ENCODE measurements around the gene SLC10A7.

The SLC10A7 gene

GRCh38 chr4:146247356-146247755, 274.4 kb downstream of the SLC10A7 start:
- no peak for DNase-seq

- DNase-seq, result no peak
These were observed 275.4 kb downstream of the SLC10A7 start for GRCh38 chr4:146246381-146246780.

- DNase-seq, result no peak
These were observed 275.9 kb downstream of the SLC10A7 start for GRCh38 chr4:146245850-146246249.

- no peak for DNase-seq
These were observed 276.5 kb downstream of the SLC10A7 start for GRCh38 chr4:146245246-146245645.

GRCh38 chr4:146244496-146244895, 277.2 kb downstream of the SLC10A7 start:
- DNase-seq, result no peak

GRCh38 chr4:146243883-146244277, 277.9 kb downstream of the SLC10A7 start:
- no peak for DNase-seq

- no peak for DNase-seq
These were observed 278.4 kb downstream of the SLC10A7 start for GRCh38 chr4:146243141-146243882.

- DNase-seq, result no peak
These were observed 283.6 kb downstream of the SLC10A7 start for GRCh38 chr4:146238107-146238506.

- no peak for DNase-seq
These were observed 284.6 kb downstream of the SLC10A7 start for GRCh38 chr4:146237092-146237491.

GRCh38 chr4:146236216-146236615, 285.5 kb downstream of the SLC10A7 start:
- DNase-seq, result no peak

- DNase-seq, result no peak
These were observed 286.0 kb downstream of the SLC10A7 start for GRCh38 chr4:146235654-146236177.

- no peak for DNase-seq
These were observed 289.5 kb downstream of the SLC10A7 start for GRCh38 chr4:146232131-146232722.

- DNase-seq, result no peak
These were observed 292.3 kb downstream of the SLC10A7 start for GRCh38 chr4:146229406-146229805.

- DNase-seq, result no peak
These were observed 297.3 kb downstream of the SLC10A7 start for GRCh38 chr4:146224326-146224966.

GRCh38 chr4:146222313-146222712, 299.4 kb downstream of the SLC10A7 start:
- no peak for DNase-seq

GRCh38 chr4:146214238-146214637, 307.5 kb downstream of the SLC10A7 start, which contains the start of gene REELD1:
Gene REELD1 (plus strand): TSS chr4:146214538. CDS start chr4:146216953, 2,415 bp downstream.
- DNase-seq, result no peak

GRCh38 chr4:146212781-146213180, 309.0 kb downstream of the SLC10A7 start:
- DNase-seq, result no peak

- DNase-seq, result no peak
These were observed 310.3 kb downstream of the SLC10A7 start for GRCh38 chr4:146211440-146211839.

- DNase-seq, result no peak
These were observed 310.9 kb downstream of the SLC10A7 start for GRCh38 chr4:146210890-146211289.

- DNase-seq, result no peak
These were observed 314.3 kb downstream of the SLC10A7 start for GRCh38 chr4:146207410-146207809.

Data from cortex of kidney (tissue), 1 donor.